K562 (cell line): Measurements from ENCODE around the gene PDE2A. TPM values are rescaled to one million over a fixed set of nuclear protein-coding genes. Genes with fewer than 3 reads are reported as not detected.

Experiments
- ATAC-seq: fragments of 200-7000 bp; cut with Tn5 transposase; 3 replicates; pipeline ENCODE4 v1.9.1; 2020; ENCODE audit warnings: moderate library complexity
- BruUV-seq: library from RNA; stranded (reverse); fragments of 400-500 nt; replicated peaks from 2 replicates; lab custom pipeline; 2021; lab: Mats Ljungman, UMichigan
- CTCF ChIA-PET: fragments of 300-600 bp; formaldehyde crosslinking; extraction: SDS; loops from one replicate; lab custom pipeline; 2021; ENCODE audit warnings: low intra/inter-chr PET ratio; lab: Yijun Ruan, JAX
- POLR2A ChIA-PET: fragments of 300-600, 350-650 bp; sonication (Branson Sonifier 250); formaldehyde crosslinking; extraction: SDS; loops from one replicate; lab custom pipeline; 2021; ENCODE audit warnings: antibody characterized with exemption, inconsistent platforms; lab: Yijun Ruan, JAX
- DNase-seq, 4 experiments: peaks; one replicate each; pipeline versions ENCODE4 v3.0.0 to v3.0.0-alpha.2; 2011 to 2018; ENCODE audit warnings: low spot score in 3 of 4, mixed read lengths in 3 of 4; ENCODE audit errors: extremely low read depth in 1 of 4
- FAIRE-seq: peaks from 2 replicates; lab custom pipeline; 2011; peaks lifted over from hg19 to GRCh38; lab: Jason Lieb, UNC
- H2AFZ ChIP-seq: 2 replicates; pipeline ENCODE4 v1.6.0; 2011; ENCODE audit warnings: low read depth, low read length, control low read depth, inconsistent platforms
- H3K27ac ChIP-seq: fragments of 200-600 bp; 3 replicates; pipeline ENCODE4 v1.8.0; 2011; ENCODE audit warnings: low read depth, mild to moderate bottlenecking, control low read depth, inconsistent platforms, low read length, moderate library complexity, mixed read lengths; ENCODE audit errors: extremely low read depth
- H3K27me3 ChIP-seq, 2 experiments: fragments of 300-600 bp in 1 of 2; 2 replicates in 1 of 2; 3 replicates in 1 of 2; pipeline versions ENCODE4 v1.6.0 to v1.8.0; 2011; ENCODE audit warnings: inconsistent platforms in 2 of 2, low read length in 2 of 2, mild to moderate bottlenecking in 1 of 2, mixed read lengths in 1 of 2, moderate library complexity in 1 of 2; ENCODE audit not compliant: control insufficient read depth in 2 of 2, insufficient read depth in 2 of 2
- H3K36me3 ChIP-seq: fragments of 300-600 bp; 3 replicates; pipeline ENCODE4 v1.8.0; 2011; ENCODE audit warnings: mild to moderate bottlenecking, low read length, inconsistent platforms; ENCODE audit not compliant: control insufficient read depth, insufficient read depth
- H3K4me1 ChIP-seq, 2 experiments: fragments of 200-600 bp in 1 of 2; replicated peaks in 1 of 2; 2 replicates in 1 of 2; 3 replicates in 1 of 2; pipeline versions ENCODE4 v1.5.1 to v1.8.0; 2011; ENCODE audit warnings: inconsistent platforms in 2 of 2, low read length in 2 of 2, mild to moderate bottlenecking in 1 of 2, mixed read lengths in 1 of 2, moderate library complexity in 1 of 2; ENCODE audit not compliant: control insufficient read depth in 2 of 2, insufficient read depth in 2 of 2
- H3K4me2 ChIP-seq: 2 replicates; pipeline ENCODE4 v1.6.1; 2011; ENCODE audit warnings: low read length, control low read depth, inconsistent platforms, mixed read lengths; ENCODE audit not compliant: insufficient read depth
- H3K4me3 ChIP-seq: fragments of 200-600 bp; sonication (generic), shearing (Covaris generic); 2 replicates; pipeline ENCODE4 v1.5.1; 2016; ENCODE audit warnings: control low read depth, inconsistent platforms
- H3K79me2 ChIP-seq: fragments of 200-600 bp; 3 replicates; pipeline ENCODE4 v1.8.0; 2011; ENCODE audit warnings: low read length, inconsistent platforms; ENCODE audit not compliant: control insufficient read depth, insufficient read depth
- H3K9ac ChIP-seq, 2 experiments: 2 replicates each; pipeline versions ENCODE4 v1.6.0 to v1.6.1; 2011; ENCODE audit warnings: low read depth in 2 of 2, low read length in 2 of 2, control low read depth in 1 of 2, inconsistent platforms in 1 of 2, mild to moderate bottlenecking in 1 of 2, mixed read lengths in 1 of 2; ENCODE audit not compliant: insufficient read depth in 1 of 2
- H3K9me1 ChIP-seq: one replicate; pipeline ENCODE4 v1.6.0; 2011; ENCODE audit warnings: inconsistent platforms, mild to moderate bottlenecking, low read length, moderate library complexity; ENCODE audit not compliant: control insufficient read depth, insufficient read depth
- H3K9me3 ChIP-seq: replicated peaks from 2 replicates; pipeline ENCODE4 v1.5.1; 2011; ENCODE audit warnings: low read depth, low read length, inconsistent platforms; ENCODE audit not compliant: control insufficient read depth, insufficient read depth
- H4K20me1 ChIP-seq: replicated peaks from 2 replicates; pipeline ENCODE4 v1.6.1; 2011; ENCODE audit warnings: low read length, inconsistent platforms, mixed read lengths; ENCODE audit not compliant: control insufficient read depth, insufficient read depth
- ESRRA ChIP-seq: fragments of 450-650 bp; IDR thresholded peaks from 2 replicates; pipeline ENCODE4 v1.6.1; 2014; ENCODE audit warnings: low read depth, mild to moderate bottlenecking, moderate library complexity, borderline replicate concordance
- KDM2B ChIP-seq: fragments of 250-450 bp; sonication (Bioruptor Pico); IDR thresholded peaks from 2 replicates; pipeline ENCODE4 v1.8.0; 2021; ENCODE audit warnings: mild to moderate bottlenecking, moderate library complexity
- MAZ ChIP-seq, 2 experiments: fragments of 450-650 bp in 1 of 2; sonication (generic) in 1 of 2; formaldehyde crosslinking; IDR thresholded peaks in 1 of 2; conservative IDR thresholded peaks in 1 of 2; 2 replicates each; pipeline versions ENCODE4 v1.4.0 to v1.5.0; 2020; ENCODE audit warnings: mild to moderate bottlenecking in 1 of 2, missing genetic modification reagents in 1 of 2
- NCOA6 ChIP-seq: fragments of 450-650 bp; IDR thresholded peaks from 2 replicates; pipeline ENCODE4 v1.6.1; 2017; ENCODE audit warnings: mild to moderate bottlenecking
- PHF8 ChIP-seq: fragments of 200-600 bp; sonication (generic); IDR thresholded peaks from 2 replicates; pipeline ENCODE4 v1.6.1; 2012; ENCODE audit warnings: mixed run types, mild to moderate bottlenecking, inconsistent platforms, low read length, moderate library complexity, borderline replicate concordance
- RBFOX2 ChIP-seq: fragments of 200-400 bp; formaldehyde crosslinking; IDR thresholded peaks from 2 replicates; pipeline ENCODE4 v1.6.1; 2017; ENCODE audit warnings: low read depth, mild to moderate bottlenecking, low read length, moderate library complexity
- WGBS: fragments of 100-300 bp; shearing (Covaris generic); methylation state at CpG from one replicate; pipeline ENCODE4 v1.1.6; 2016; ENCODE audit warnings: low coverage, mixed read lengths; ENCODE audit not compliant: insufficient coverage; ENCODE audit errors: missing lambda C conversion rate; 5-methylcytosine and 5-hydroxymethylcytosine counted together
- in situ Hi-C: fragments of 300-500 bp; cut with MboI; formaldehyde crosslinking; loops from 4 replicates; pipeline ENCODE4 v1.15.0; 2018; ENCODE audit warnings: inconsistent platforms, mixed read lengths
- intact Hi-C: fragments of 100-400 bp; cut with micrococcal nuclease; formaldehyde crosslinking; loops from 2 replicates; pipeline ENCODE4 v1.14.2; 2022
- polyA plus RNA-seq, 8 experiments: library from polyadenylated mRNA; depleted of rRNA in 4 of 8; stranded (reverse) in 5 of 8; unstranded in 3 of 8; fragments of >200 nt; fragmentation: Nextera tagmentation in 2 of 8; fragmentation: Illumina TruSeq in 1 of 8; extraction: Ambion mirVana in 2 of 8; extraction: Trizol in 1 of 8; gene quantifications; 2 replicates each; pipeline versions ENCODE4 v1.2.1 to v1.2.3, GENCODE V29; 2011 to 2014; ENCODE audit warnings: inconsistent platforms in 1 of 8, missing spikeins in 1 of 8
- total RNA-seq, 7 experiments: library from RNA; depleted of rRNA in 6 of 7; stranded (reverse); fragments of >200 nt in 6 of 7; fragmentation: Illumina TruSeq in 2 of 7; extraction: Trizol in 2 of 7; gene quantifications; 2 replicates each; pipeline versions ENCODE4 v1.2.1 to v1.2.3, GENCODE V29; 2011 to 2021; ENCODE audit warnings: low replicate concordance in 1 of 7
- TF ChIP-seq, protein P1 (sequence below): fragments of 250-450 bp; sonication (Bioruptor Pico); IDR thresholded peaks from 2 replicates; pipeline ENCODE4 v1.6.1; 2021; ENCODE audit warnings: mild to moderate bottlenecking

Gene PDE2A
- total and polyA plus RNA-seq, 9 of the 15 experiments (the other 6 are each of a cell fraction or from before 2014, with no cell fraction given), result 0.07 to 15.2 (median 1.6) TPM; not detected in 1

DNA sequence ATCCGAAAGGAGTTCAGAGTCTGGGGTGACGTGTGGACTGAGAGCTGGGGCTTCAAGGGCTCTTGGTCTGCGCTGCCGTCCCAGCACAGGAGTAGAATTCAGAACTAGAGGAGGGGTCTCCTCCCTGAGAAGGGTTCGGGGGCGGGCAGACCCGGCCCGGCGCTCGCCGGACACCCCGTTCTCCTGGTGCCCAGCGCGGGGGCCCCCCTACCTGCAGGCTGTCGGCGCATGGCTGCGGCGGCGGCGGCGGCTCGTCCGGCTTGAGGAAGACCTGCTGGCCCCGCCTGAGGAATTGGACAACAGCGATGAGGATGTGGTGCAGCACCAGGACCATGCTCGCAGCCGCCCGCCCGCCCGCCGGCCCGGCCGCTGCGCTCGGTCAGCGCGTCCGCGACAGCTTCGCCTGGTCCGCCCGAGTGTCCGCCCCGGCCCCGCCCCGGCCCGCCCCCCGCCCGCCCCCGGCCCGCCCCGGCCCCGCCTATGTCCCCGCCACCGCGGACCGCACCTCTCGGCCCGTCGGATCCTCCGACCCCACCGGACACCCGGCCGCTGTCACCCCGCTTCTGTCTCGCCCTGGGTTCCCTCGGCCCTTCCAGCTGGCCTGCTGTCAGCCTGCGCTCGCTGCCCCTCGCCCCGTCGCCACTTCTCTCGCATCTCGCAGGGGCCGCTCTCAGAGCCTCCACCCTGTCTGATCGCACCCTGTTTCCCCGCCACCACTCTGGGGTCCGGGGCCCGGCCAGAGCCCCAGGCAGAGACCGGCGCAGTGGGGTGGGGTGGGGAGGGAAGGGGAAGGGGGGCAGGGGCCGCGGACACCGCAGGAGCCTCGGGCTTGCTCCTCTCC lies 32.0 kb downstream of the PDE2A start:
- H3K9me1 ChIP-seq, result no peaks in the 10 kb centered on the region
- CTCF ChIA-PET, result interaction anchor here (1.2 to 2.2 kb wide), 3 partner anchors 43 to 57 kb away, joined by 5 to 14 read pairs (median 8); no protein-coding TSS in a partner anchor
- peaks cover 6% of the 10 kb centered on the region; the same call in 1 of the 2 replicates for H4K20me1 ChIP-seq
- peak overlapping the region; percentile 93 for H2AFZ ChIP-seq
- H3K36me3 ChIP-seq, result no peaks in the 10 kb centered on the region
- 0 out of 2 replicates have a peak, but pooled peaks have one; percentile 8 for TF ChIP-seq RBFOX2
- TF ChIP-seq ESRRA, result no peak
- TF ChIP-seq, protein P1, sequence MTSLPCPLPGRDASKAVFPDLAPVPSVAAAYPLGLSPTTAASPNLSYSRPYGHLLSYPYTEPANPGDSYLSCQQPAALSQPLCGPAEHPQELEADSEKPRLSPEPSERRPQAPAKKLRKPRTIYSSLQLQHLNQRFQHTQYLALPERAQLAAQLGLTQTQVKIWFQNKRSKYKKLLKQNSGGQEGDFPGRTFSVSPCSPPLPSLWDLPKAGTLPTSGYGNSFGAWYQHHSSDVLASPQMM (CRISPR knock-in tag), result no peak
- TF ChIP-seq PHF8, result peak; percentile 5; the same call in 1 of the 2 replicates
- TF ChIP-seq NCOA6, result peak; percentile 51; the same call in 1 of the 2 replicates
- 0 out of 2 replicates have a peak, but pooled peaks have one; percentile 17 for TF ChIP-seq KDM2B (CRISPR knock-in tag)
- TF ChIP-seq MAZ (CRISPR knock-in tag; conservative IDR thresholded peaks at IDR 0.05 in 1 of 2, IDR thresholded peaks at IDR 0.05 in 1 of 2), result no peak
- intact Hi-C loops, result loop anchor here (2.0 kb wide), 1 partner anchor 43 kb away; no protein-coding TSS in a partner anchor
- FAIRE-seq (no peak), DNase-seq (peak; percentile 57 to 89 (median 88)), ATAC-seq (peak; percentile 88)
- H3K4me1 ChIP-seq, result peaks cover 0 to 20% of the 10 kb centered on the region in 2 experiments; a peak in 3 of 5 replicates
- H3K27ac ChIP-seq, result no peak overlapping the region
- peak overlapping the region; percentile 83 for H3K4me2 ChIP-seq
- H3K4me3 ChIP-seq, result peak overlapping the region; percentile 38
- BruUV-seq, result no TSS peak
- WGBS, result 2% methylated on average over 35 of the region's 85 CpGs
- H3K9ac ChIP-seq, result peak overlapping the region; percentile 32 to 89; a peak in 3 of 4 replicates
- no peaks in the 10 kb centered on the region for H3K79me2 ChIP-seq
- no peaks in the 10 kb centered on the region for H3K9me3 ChIP-seq
- in situ Hi-C loops, result no loop called here
- POLR2A ChIA-PET, result no interaction called here
- peaks cover 30 to 45% of the 10 kb centered on the region in 2 experiments for H3K27me3 ChIP-seq
